ENCODE data around the gene ZNF335. TPM values are rescaled to one million over a fixed set of nuclear protein-coding genes. Genes with fewer than 3 reads are reported as not detected.

The ZNF335 gene, protein sequence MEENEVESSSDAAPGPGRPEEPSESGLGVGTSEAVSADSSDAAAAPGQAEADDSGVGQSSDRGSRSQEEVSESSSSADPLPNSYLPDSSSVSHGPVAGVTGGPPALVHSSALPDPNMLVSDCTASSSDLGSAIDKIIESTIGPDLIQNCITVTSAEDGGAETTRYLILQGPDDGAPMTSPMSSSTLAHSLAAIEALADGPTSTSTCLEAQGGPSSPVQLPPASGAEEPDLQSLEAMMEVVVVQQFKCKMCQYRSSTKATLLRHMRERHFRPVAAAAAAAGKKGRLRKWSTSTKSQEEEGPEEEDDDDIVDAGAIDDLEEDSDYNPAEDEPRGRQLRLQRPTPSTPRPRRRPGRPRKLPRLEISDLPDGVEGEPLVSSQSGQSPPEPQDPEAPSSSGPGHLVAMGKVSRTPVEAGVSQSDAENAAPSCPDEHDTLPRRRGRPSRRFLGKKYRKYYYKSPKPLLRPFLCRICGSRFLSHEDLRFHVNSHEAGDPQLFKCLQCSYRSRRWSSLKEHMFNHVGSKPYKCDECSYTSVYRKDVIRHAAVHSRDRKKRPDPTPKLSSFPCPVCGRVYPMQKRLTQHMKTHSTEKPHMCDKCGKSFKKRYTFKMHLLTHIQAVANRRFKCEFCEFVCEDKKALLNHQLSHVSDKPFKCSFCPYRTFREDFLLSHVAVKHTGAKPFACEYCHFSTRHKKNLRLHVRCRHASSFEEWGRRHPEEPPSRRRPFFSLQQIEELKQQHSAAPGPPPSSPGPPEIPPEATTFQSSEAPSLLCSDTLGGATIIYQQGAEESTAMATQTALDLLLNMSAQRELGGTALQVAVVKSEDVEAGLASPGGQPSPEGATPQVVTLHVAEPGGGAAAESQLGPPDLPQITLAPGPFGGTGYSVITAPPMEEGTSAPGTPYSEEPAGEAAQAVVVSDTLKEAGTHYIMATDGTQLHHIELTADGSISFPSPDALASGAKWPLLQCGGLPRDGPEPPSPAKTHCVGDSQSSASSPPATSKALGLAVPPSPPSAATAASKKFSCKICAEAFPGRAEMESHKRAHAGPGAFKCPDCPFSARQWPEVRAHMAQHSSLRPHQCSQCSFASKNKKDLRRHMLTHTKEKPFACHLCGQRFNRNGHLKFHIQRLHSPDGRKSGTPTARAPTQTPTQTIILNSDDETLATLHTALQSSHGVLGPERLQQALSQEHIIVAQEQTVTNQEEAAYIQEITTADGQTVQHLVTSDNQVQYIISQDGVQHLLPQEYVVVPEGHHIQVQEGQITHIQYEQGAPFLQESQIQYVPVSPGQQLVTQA (N-terminal part only)
- 10 to 100 TPM in 1 of 3 donors, 1 to 10 TPM in 2; 6.9 to 11.0 (median 7.4) TPM for polyA plus RNA-seq

DNA sequence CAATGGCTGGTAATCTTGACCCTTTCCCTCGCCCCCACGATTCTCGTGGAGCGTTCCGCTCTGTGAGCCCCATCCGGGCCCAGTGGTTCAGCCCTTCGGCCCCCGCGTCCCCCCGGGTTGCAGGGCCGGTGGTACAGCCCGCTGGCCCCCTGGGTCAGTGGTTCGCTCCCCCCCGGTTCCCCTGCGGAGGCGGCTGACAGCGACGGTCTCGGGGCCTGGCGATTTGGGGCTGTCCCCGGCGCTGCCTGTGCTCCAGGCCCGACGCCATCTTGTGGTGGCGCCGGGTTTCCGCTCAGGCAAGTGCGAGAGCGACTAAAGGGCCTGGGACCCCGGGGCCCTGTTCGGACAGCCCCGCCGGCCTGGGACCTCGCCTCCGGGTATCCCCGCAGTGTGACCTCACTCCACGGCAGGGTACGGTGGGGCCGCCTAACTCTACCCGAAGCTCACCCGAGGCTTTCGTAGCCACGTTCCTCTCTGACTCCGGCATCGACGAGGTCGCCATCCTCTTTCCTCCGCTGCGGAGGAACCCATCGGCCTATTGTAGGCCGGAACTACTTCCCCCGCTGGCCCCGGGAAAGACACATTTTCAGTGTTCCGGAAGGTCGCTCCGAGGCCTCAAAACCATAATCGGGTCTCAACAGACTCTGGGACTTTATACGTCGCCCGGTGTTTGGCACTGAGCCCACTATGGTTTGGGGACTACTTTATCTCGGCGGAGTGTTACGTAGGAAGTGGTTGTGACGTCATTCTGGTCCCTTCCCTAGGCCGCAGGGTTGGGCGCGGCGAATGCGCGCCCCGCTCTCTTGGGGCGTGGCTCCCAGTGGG is at the start of gene ZNF335:
ZNF335 (minus strand) TSS at position 529 of the 825 bp plus-strand sequence. CDS start 793 bp downstream, outside the sequence.
- H3K27ac ChIP-seq (ENCODE audit: low read depth, low read length) = peak within 1 kb of the TSS; percentile 91
- WGBS, 3 donors = 0 to 1% (median 0%) methylated on average over 68 to 72 of the region's 72 CpGs

DNA sequence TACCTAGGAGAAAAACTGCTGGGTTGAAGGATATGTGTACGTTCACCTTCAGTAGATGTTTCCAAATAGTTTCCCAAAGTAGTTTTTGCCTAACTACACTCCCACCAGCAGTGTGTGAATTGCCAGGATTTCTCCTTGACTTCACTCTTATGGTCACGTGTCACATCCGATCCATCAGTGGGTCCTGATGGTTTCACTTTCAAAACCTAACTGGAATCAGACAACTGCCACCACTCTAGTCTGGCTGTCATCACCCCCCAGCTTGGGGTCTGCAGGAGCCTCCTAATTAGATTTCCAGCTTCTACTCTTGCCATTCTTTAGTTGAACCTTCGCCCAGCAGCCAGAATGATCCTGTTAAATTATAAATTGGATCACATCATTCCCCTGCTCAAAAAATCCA is 48.6 kb upstream of the ZNF335 start:
- H3K27ac ChIP-seq (ENCODE audit: low read depth, low read length) = no peak overlapping the region
- WGBS, 3 donors = 69 to 82% (median 75%) methylated on average over 4 of the region's 4 CpGs

DNA sequence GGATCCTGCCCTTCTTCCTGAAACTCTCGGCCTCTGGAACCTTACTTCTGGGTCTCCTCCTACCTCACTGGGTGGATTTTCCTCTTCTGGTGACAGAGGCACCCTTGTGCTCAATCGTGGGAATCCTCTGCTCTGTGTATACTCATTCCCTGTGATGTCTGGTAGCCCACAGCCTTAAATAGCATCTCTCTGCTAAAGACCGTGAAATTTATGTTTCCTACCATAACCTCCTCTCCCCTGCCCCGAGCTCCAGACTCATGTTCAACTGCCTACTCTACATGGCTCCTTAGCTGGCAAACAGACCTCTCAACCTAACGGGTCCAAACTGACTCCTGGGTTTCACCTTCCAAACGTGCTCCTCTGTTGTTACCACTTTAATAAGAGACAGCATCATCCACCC is 46.6 kb upstream of the ZNF335 start:
- WGBS, 3 donors = 46 to 68% (median 65%) methylated on average over 6 of the region's 6 CpGs
- H3K27ac ChIP-seq (ENCODE audit: low read depth, low read length) = no peak overlapping the region

DNA sequence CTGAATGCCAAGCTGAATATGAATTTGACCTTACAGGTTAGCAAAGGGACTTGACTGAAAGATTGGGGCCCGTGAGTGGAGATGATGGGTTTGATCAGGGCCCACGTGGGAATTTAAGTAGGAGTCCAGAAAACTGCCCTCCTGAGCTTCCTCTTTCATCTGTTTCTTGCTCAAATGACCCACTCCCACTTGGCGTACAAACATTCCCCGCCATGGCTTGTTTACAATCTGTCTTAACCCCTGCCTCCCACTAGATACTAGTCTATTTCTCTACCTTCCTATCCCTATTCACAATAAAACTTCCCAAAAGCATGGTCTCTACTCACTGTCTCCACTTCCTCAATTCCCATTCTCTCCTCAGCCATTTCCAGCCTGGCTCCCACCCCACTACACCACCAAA is 46.1 kb upstream of the ZNF335 start:
- WGBS, 3 donors = 49 to 60% (median 50%) methylated on average over 4 of the region's 4 CpGs
- no peak overlapping the region for H3K27ac ChIP-seq (ENCODE audit: low read depth, low read length)

DNA sequence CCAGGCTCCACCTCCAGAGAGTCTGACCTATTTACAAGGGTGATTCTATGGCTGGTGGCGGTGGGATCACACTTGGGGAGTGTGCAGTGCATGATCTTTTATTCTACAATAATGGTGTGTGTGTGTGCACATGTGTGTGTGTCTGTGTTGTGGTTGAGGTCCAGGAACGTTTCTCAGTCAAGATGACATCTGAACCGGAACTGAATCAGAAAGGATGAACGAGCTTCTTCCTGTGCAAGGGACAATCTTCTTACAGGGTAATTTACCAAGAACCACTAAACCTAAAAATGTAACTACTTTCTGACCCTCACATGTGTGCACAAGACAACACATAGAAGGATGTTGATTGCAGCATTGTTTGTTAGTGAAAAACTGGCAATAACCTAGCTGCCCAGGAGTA is 45.3 kb upstream of the ZNF335 start:
- H3K27ac ChIP-seq (ENCODE audit: low read depth, low read length) = no peak overlapping the region
- 55 to 65% (median 59%) methylated on average over 4 of the region's 4 CpGs for WGBS, 3 donors

DNA sequence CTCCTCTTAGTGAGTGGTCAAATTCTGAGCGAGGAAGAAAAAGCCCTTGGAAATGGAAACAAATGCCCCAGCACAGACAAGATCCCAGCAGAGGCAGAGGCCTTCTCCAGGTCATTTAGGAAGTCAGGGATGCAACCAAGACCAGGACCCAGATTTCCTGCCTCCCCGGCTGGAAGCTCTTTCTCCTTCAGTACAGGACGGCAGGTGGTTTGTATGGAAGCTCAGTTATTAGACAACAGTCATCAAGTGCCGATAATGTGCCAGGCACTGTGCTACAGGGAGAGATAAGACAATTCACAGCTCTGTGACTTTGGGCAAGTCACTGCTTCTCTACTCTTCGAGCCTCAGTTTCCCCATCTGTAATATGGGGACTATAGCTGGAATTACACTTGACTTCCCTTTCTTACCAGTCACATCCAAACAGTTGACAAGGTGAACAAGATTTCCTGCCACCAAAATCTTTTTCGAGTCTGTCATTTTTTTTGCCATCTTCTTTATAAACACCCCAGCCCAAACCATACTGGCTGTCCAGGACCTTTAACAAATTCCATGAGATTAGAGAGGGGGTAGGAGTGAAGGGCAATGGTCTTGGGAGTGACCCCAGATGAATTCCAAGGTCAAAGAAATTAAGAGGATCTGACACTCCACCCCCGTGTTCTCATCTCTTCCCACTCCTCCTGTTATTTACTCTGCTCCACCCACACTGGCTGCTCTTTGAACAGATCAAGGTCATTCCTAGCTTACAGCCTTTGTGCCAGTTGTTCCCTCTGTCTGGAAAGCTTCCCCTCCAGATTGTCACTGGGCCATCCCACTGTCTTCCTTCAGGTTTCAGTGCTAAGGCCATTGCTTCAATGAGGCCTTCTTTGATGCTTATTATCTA is 42.8 kb upstream of the ZNF335 start:
- 56 to 67% (median 60%) methylated on average over 7 of the region's 7 CpGs for WGBS, 3 donors

DNA sequence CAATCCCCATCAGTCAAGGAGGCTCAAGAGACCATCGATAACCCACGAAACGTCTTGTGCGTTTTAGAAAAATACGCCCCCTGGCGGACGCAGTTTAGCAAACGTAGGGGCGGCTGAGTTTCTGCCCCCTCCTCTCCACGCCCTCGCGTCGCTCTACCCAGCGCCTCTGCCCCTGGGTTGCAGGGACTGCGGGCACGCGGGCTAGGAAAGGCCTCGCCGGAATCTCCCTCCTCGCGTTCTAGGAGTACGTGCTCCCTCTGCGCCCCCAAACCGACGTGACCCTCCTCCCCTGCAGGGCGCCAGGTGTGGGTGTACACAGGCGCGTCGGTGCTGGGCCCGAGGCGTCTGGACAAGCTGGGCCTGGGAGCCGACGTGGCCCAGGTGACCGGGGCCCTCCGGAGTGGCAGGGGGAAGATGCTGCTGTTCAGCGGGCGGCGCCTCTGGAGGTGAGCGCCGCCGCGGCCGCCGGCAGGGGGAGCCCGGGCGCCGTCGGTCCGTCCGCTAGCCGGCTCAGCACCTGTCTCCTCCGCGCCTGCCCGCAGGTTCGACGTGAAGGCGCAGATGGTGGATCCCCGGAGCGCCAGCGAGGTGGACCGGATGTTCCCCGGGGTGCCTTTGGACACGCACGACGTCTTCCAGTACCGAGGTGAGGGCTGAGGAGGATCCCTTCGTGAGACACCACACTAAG is 42.0 kb upstream of the ZNF335 start:
- no peak overlapping the region for H3K27ac ChIP-seq (ENCODE audit: low read depth, low read length)
- 2 to 3% (median 2%) methylated on average over 59 to 67 of the region's 67 CpGs for WGBS, 3 donors

More for the DNA sequence above, 42.8 kb upstream of the ZNF335 start:
- no peak overlapping the region for H3K27ac ChIP-seq (ENCODE audit: low read depth, low read length)

DNA sequence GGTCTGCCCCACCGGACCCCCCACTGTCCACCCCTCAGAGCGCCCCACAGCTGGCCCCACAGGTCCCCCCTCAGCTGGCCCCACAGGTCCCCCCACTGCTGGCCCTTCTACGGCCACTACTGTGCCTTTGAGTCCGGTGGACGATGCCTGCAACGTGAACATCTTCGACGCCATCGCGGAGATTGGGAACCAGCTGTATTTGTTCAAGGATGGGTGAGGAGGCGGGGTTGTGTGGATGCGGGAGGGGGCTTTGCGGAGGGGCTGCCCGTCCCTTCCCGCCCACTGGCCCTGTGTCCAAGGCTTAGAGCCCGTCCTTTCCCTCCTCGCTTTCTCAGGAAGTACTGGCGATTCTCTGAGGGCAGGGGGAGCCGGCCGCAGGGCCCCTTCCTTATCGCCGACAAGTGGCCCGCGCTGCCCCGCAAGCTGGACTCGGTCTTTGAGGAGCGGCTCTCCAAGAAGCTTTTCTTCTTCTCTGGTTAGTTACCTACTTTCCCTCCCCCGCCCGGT is 41.4 kb upstream of the ZNF335 start:
- WGBS, 3 donors = 12 to 15% (median 14%) methylated on average over 27 to 29 of the region's 29 CpGs

DNA sequence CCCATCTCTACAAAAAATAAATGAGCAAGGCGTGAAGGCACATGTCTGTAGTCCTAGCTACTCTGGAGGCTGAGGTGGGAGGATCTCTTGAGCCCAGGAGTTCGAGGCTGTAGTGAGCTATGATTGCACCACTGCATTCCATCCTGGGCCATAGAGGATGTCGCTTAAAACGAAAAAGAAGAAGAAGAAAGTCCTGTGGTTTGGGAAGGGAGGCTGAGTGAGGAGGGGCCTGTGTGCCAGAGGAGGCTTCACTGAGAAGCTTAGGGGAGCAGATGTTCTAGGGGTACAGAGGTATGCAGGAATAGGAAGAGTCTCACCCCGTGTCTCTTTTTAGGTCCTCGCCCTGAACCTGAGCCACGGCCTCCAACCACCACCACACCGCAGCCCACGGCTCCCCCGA is 40.9 kb upstream of the ZNF335 start:
- WGBS, 3 donors = 46 to 61% (median 47%) methylated on average over 10 of the region's 10 CpGs
- no peak overlapping the region for H3K27ac ChIP-seq (ENCODE audit: low read depth, low read length)

More for the DNA sequence above, 41.4 kb upstream of the ZNF335 start:
- H3K27ac ChIP-seq (ENCODE audit: low read depth, low read length) = no peak overlapping the region

DNA sequence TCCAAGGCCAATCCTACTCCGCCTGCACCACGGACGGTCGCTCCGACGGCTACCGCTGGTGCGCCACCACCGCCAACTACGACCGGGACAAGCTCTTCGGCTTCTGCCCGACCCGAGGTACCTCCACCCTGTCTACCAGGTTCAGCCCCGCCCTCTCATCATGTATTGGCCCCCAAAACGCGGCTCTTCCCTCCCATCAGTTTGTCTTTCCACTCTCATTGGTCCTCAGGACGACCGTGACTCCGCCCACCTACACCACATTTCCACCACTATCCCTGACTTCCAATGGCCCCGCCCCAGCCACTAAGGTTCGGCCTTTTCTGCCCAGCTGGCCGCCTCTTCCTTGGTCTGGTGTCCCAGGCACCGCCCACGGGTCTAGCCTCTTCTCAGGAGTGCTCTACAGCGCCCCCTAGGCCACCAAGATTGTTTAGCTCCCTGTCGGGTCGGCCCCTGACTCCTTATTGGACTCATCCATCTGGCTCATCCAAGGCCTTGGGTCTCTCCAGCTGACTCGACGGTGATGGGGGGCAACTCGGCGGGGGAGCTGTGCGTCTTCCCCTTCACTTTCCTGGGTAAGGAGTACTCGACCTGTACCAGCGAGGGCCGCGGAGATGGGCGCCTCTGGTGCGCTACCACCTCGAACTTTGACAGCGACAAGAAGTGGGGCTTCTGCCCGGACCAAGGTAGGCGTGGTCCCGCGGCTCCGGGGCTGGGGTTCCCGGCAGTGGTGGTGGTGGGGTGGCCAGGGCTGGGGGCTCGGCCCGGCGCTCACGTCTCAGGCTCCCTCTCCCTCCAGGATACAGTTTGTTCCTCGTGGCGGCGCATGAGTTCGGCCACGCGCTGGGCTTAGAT is 39.9 kb upstream of the ZNF335 start:
- H3K27ac ChIP-seq (ENCODE audit: low read depth, low read length) = no peak overlapping the region
- 11 to 19% (median 18%) methylated on average over 53 to 57 of the region's 57 CpGs for whole genome bisulfite sequencing, 3 donors

DNA sequence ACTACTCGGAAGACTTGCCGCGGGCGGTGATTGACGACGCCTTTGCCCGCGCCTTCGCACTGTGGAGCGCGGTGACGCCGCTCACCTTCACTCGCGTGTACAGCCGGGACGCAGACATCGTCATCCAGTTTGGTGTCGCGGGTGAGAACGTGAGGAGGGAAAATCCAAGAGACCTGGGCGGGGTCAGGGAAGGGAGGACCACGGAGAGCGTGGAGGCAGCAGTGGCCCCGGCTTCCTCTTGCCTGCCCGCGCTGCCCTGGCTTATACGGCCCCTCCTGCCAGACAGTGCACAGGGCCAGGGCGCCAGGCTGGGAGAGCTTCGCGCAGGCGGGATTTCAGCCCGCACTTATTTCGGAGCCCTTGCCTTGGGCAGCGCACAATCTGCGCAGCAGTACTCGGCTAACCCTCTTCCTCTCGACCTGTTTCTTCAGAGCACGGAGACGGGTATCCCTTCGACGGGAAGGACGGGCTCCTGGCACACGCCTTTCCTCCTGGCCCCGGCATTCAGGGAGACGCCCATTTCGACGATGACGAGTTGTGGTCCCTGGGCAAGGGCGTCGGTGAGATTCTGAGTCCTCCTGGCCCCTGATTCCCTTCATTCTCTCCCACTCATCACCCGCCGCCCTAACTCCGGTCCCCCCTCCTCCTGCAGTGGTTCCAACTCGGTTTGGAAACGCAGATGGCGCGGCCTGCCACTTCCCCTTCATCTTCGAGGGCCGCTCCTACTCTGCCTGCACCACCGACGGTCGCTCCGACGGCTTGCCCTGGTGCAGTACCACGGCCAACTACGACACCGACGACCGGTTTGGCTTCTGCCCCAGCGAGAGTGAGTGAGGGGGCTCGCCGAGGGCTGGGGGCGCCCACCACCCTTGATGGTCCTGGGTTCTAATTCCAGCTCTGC is 38.7 kb upstream of the ZNF335 start:
- no peak overlapping the region for H3K27ac ChIP-seq (ENCODE audit: low read depth, low read length)
- 7 to 10% (median 8%) methylated on average over 72 to 74 of the region's 74 CpGs for WGBS, 3 donors

DNA sequence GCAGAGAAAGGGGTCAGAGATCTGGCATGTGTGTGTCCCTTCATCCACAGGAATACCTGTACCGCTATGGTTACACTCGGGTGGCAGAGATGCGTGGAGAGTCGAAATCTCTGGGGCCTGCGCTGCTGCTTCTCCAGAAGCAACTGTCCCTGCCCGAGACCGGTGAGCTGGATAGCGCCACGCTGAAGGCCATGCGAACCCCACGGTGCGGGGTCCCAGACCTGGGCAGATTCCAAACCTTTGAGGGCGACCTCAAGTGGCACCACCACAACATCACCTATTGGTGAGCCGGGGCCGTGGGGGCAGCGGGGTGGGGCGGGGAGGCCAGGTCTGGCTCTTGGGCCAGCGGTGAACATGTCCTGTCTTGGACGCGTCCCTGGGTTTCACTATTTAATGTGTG is 37.8 kb upstream of the ZNF335 start:
- no peak overlapping the region for H3K27ac ChIP-seq (ENCODE audit: low read depth, low read length)
- WGBS, 3 donors = 28 to 39% (median 33%) methylated on average over 20 of the region's 20 CpGs

DNA sequence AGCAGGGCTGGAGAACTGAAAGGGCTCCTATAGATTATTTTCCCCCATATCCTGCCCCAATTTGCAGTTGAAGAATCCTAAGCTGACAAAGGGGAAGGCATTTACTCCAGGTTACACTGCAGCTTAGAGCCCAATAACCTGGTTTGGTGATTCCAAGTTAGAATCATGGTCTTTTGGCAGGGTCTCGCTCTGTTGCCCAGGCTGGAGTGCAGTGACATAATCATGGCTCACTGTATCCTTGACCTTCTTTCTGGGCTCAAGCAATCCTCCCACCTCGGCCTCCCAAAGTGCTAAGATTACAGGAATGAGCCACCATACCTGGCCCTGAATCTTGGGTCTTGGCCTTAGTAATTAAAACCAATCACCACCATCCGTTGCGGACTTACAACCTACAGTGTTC is 35.7 kb upstream of the ZNF335 start:
- H3K27ac ChIP-seq (ENCODE audit: low read depth, low read length) = no peak overlapping the region
- 74 to 79% (median 78%) methylated on average over 4 of the region's 4 CpGs for WGBS, 3 donors

DNA sequence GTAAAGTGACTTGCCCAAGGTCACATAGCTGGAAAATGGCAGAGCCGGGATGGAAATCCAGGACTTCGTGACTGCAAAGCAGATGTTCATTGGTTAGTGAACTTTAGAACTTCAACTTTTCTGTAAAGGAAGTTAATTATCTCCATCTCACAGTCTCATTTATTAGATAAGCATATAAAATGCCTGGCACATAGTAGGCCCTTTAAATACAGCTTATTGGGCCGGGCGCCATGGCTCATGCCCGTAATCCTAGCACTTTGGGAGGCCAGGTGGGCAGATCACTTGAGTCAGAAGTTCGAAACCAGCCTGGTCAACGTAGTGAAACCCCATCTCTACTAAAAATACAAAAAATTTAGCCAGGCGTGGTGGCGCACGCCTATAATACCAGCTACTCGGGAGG is 35.0 kb upstream of the ZNF335 start:
- no peak overlapping the region for H3K27ac ChIP-seq (ENCODE audit: low read depth, low read length)
- 81 to 92% (median 87%) methylated on average over 11 of the region's 11 CpGs for WGBS, 3 donors
